Measurements from ENCODE around the gene ABCA7. TPM values are rescaled to one million over a fixed set of nuclear protein-coding genes. Genes with fewer than 3 reads are reported as not detected.

The ABCA7 gene
- total RNA-seq, 2 experiments from 2014 or later, result 62.7 to 72.9 TPM

DNA sequence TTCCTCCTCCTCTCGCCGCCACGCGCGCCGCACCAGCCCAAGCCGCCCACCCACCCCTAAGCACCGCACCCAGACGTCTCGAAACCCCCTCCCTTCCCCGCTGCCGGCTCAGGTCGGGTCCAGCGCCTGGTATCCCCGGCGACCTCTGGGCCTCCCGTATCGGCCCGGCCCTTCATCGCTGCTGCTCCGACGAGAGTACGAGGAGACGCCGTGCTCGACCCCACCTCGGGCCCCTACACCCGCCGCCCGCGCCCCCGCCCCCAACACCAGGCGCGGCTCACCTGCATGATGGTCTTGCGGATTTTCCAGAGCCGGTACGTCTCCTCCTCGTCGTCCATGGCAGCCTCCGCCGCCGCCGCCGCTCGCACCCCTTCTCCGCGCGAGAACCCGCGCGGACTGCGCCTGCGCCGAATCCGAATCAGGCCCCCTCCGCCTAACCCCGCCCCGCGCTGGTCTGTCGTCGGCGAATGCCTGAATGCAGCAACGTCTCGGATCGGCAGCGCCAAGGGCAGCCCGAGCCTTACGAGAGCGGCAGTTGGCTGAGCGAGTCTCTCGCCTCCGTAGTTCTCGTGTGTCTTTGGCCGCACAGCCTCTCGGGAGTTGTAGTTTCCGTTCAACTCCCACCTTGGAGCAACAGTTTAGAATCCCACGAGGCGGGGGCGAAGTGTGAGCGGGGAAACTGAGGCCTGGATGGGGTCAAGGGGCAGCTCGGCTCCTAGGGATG is 55.2 kb downstream of the ABCA7 start, which contains the start of gene POLR2E:
POLR2E (minus strand) TSS at position 398 of the 724 bp plus-strand sequence; CDS start at position 338, 60 bp downstream.
- peaks cover 3% of the 10 kb centered on the region for H3K9me3 Mint-ChIP-seq (ENCODE audit: low read depth)
- DNase-seq, result peak; percentile 99
- CTCF ChIA-PET, result interaction anchor here (1.3 to 3.1 kb wide), 5 partner anchors 10 to 149 kb away, joined by 3 to 12 read pairs (median 6); partner anchors contain the start of gene ARHGAP45
- ATAC-seq, result peak; percentile 96
- peak within 1 kb of the TSS; percentile 91 for H3K27ac Mint-ChIP-seq
- peaks cover 11% of the 10 kb centered on the region for H3K36me3 Mint-ChIP-seq
- H3K4me3 Mint-ChIP-seq, result peak within 1 kb of the TSS; percentile 86
- peaks cover 62% of the 10 kb centered on the region for H3K4me1 Mint-ChIP-seq
- no peaks in the 10 kb centered on the region for H3K27me3 Mint-ChIP-seq

- Mint-ChIP-seq H3K27me3 (no peaks in the 10 kb centered on the region), H3K9me3 (ENCODE audit: low read depth) (peaks cover 3% of the 10 kb centered on the region), H3K4me1 (peaks cover 67% of the 10 kb centered on the region)
Measured at GRCh38 chr19:1097810-1098176, 57.9 kb downstream of the ABCA7 start.

GRCh38 chr19:1098177-1099051 is 58.5 kb downstream of the ABCA7 start:
- CTCF ChIA-PET, result interaction anchor here (2.4 kb wide), 1 partner anchor 67 kb away, joined by 4 read pairs; no protein-coding TSS in a partner anchor
- Mint-ChIP-seq H3K27me3 (no peaks in the 10 kb centered on the region), H3K9me3 (ENCODE audit: low read depth) (peaks cover 3% of the 10 kb centered on the region), H3K4me3 (no peak overlapping the region), H3K4me1 (peaks cover 68% of the 10 kb centered on the region), H3K36me3 (peaks cover 11% of the 10 kb centered on the region), H3K27ac (peak overlapping the region; percentile 33)
- no peak for DNase-seq
- no peak for ATAC-seq

More at GRCh38 chr19:1097810-1098176, 57.9 kb downstream of the ABCA7 start:
- peak overlapping the region; percentile 9 for H3K27ac Mint-ChIP-seq
- DNase-seq (no peak), ATAC-seq (no peak)
- peaks cover 11% of the 10 kb centered on the region for H3K36me3 Mint-ChIP-seq
- CTCF ChIA-PET, result interaction anchor here (2.4 kb wide), 1 partner anchor 67 kb away, joined by 4 read pairs; no protein-coding TSS in a partner anchor
- H3K4me3 Mint-ChIP-seq, result no peak overlapping the region

DNA sequence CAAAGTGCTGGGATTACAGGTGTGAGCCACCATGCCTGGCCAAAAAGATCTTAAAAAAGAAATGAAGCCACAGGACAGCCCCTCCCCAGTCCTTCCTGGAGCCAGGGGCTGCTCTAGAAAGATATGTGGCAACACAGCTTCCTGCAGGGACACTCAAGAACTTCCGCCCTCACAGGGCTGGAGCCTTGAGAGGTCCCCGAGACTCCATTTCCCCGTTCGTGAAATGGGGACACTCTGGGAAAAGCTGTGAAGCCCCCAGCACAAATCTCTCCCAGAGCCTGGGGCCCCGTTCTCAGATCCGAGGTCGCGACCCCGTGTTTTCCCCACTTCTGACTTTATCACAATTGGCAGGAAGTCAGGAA is 61.4 kb downstream of the ABCA7 start:
- H3K27ac Mint-ChIP-seq, result peak overlapping the region; percentile 84
- CTCF ChIA-PET, result interaction anchor here (0.9 to 1.7 kb wide), 3 partner anchors 18 to 94 kb away, joined by 3 to 6 read pairs (median 5); no protein-coding TSS in a partner anchor
- H3K27me3 Mint-ChIP-seq, result no peaks in the 10 kb centered on the region
- ATAC-seq (no peak), DNase-seq (no peak)
- H3K4me3 Mint-ChIP-seq, result no peak overlapping the region
- peaks cover 3% of the 10 kb centered on the region for H3K9me3 Mint-ChIP-seq (ENCODE audit: low read depth)
- H3K36me3 Mint-ChIP-seq, result peaks cover 9% of the 10 kb centered on the region
- H3K4me1 Mint-ChIP-seq, result peaks cover 52% of the 10 kb centered on the region

DNA sequence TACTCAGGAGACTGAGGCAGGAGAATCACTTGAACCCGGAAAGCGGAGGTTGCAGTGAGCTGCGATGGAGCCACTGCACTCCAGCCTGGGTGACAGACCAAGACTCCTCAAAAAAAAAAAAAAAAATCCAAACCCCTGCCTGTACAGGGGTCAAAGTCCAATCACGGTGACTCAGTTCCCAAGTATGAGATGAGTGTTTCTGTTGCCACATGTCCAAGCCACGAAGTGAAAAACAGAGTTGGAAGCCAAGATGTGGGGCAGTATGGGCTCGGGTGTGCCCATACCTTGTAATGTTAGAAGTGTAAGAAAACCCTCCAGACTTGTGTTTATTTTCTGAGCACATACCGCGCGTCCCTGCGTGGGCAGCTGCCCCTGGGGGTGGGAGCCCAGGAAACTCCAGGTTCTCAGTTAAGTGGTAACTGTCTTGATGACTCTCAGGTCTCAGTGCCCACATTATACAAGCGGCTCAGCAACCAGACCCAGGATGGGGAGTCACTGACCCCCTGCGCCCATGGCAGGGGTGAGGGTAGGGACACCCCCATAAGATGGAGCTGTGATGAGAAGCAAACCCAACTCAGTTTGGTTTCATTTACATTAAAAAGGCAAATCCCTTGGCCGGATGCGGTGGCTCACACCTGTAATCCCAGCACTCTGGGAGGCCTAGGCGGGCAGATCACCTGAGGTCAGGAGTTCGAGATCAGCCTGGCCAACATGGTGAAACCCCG is 62.7 kb downstream of the ABCA7 start:
- Mint-ChIP-seq H3K4me3 (peak overlapping the region; percentile 57), H3K27ac (peak overlapping the region; percentile 84), H3K27me3 (no peaks in the 10 kb centered on the region), H3K36me3 (peaks cover 9% of the 10 kb centered on the region), H3K9me3 (ENCODE audit: low read depth) (peaks cover 3% of the 10 kb centered on the region), H3K4me1 (peaks cover 48% of the 10 kb centered on the region)
- peak; percentile 9 for ATAC-seq
- CTCF ChIA-PET, result interaction anchor here (0.8 to 3.0 kb wide), 6 partner anchors 11 to 120 kb away, joined by 3 to 15 read pairs (median 4); partner anchors contain the start of gene ARHGAP45
- DNase-seq, result peak; percentile 84

GRCh38 chr19:1103132-1103707 is 63.3 kb downstream of the ABCA7 start:
- peaks cover 9% of the 10 kb centered on the region for H3K36me3 Mint-ChIP-seq
- ATAC-seq (no peak), DNase-seq (no peak)
- CTCF ChIA-PET, result interaction anchor here (0.8 to 3.0 kb wide), 7 partner anchors 10 to 119 kb away, joined by 3 to 15 read pairs (median 4); partner anchors contain the start of gene ARHGAP45
- H3K9me3 Mint-ChIP-seq (ENCODE audit: low read depth), result peaks cover 3% of the 10 kb centered on the region
- peak overlapping the region; percentile 84 for H3K27ac Mint-ChIP-seq
- peaks cover 44% of the 10 kb centered on the region for H3K4me1 Mint-ChIP-seq
- H3K4me3 Mint-ChIP-seq, result peak overlapping the region; percentile 57
- H3K27me3 Mint-ChIP-seq, result no peaks in the 10 kb centered on the region

DNA sequence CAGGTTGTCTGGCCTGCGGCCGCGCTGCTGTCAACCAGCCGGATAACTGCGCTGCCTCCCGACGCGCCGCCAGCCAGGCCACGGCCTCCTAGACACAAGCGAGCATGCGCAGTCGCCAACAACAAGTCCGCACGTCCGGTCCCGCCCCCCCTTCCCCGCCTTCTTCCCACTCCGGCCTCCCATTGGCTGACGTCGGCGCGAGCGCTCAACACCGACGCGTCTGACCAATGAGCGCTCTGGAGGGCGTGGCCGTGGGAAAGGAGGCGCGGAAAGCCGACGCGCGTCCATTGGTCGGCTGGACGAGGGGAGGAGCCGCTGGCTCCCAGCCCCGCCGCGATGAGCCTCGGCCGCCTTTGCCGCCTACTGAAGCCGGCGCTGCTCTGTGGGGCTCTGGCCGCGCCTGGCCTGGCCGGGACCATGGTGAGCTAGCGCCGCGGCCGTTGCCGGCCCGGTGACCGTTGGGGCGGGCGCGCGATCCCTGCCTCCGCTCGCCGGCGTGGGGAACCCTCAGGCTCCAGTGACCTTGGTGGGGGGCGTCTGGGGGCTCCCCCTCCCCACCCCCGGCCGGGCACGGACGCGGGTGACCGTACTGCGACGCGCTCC is 63.9 kb downstream of the ABCA7 start, which contains the start of gene GPX4:
GPX4 (plus strand) TSS at position 287 of the 603 bp plus-strand sequence; CDS start at position 337, 50 bp downstream.
- Mint-ChIP-seq H3K27me3 (no peaks in the 10 kb centered on the region), H3K27ac (peak within 1 kb of the TSS; percentile 84), H3K9me3 (ENCODE audit: low read depth) (peaks cover 3% of the 10 kb centered on the region), H3K36me3 (peaks cover 9% of the 10 kb centered on the region), H3K4me3 (peak within 1 kb of the TSS; percentile 70), H3K4me1 (peaks cover 40% of the 10 kb centered on the region)
- DNase-seq (peak; percentile 99), ATAC-seq (peak; percentile 90)
- CTCF ChIA-PET, result interaction anchor here (0.8 to 3.0 kb wide), 7 partner anchors 9 to 120 kb away, joined by 3 to 15 read pairs (median 3); partner anchors contain the start of gene WDR18

DNA sequence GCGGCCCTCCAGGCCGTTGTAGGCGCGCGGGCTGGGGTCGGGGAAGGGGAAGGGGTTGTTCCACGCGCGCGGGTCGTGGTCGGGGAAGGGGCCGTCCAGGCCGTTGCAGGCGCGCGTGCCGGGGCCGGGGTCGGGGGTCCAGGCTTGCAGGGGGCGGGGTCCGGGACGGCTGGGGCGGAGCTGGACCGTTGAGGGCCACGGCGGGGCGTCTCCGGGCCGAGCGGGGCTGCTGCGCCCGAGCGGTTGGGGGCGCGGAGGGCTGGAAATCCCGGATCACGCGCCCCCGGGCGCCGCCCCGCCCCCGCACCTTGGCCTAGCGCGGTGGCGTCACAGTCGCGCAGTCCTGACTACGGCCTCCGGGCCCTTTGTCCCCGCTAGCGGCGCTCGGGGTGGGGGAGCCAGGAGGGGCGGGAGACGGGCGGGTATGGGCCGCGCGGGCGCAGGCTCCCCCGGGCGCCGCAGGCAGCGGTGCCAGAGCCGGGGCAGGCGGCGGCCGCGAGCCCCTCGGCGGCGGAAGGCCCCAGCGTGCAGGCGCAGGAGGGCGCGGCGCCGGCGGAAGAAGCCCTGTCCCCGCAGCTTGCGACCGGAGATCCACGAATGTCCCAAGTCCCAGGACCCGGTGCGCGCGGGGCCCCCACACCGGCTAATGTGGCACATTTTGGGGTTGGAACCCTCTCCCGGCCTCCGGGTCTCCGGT is 64.6 kb downstream of the ABCA7 start:
- H3K27ac Mint-ChIP-seq, result peak overlapping the region; percentile 15
- H3K27me3 Mint-ChIP-seq, result no peaks in the 10 kb centered on the region
- ATAC-seq (peak; percentile 41), DNase-seq (peak; percentile 81)
- H3K36me3 Mint-ChIP-seq, result peaks cover 8% of the 10 kb centered on the region
- CTCF ChIA-PET, result interaction anchor here (0.5 to 3.0 kb wide), 6 partner anchors 9 to 120 kb away, joined by 3 to 15 read pairs (median 3); partner anchors contain the start of gene WDR18
- H3K4me3 Mint-ChIP-seq, result peak overlapping the region; percentile 70
- H3K4me1 Mint-ChIP-seq, result peaks cover 33% of the 10 kb centered on the region
- H3K9me3 Mint-ChIP-seq (ENCODE audit: low read depth), result peaks cover 3% of the 10 kb centered on the region

GRCh38 chr19:1105008-1105872 is 65.3 kb downstream of the ABCA7 start:
- Mint-ChIP-seq H3K4me3 (peak overlapping the region; percentile 70), H3K9me3 (ENCODE audit: low read depth) (no peaks in the 10 kb centered on the region), H3K36me3 (peaks cover 2% of the 10 kb centered on the region), H3K27ac (peak overlapping the region; percentile 15), H3K27me3 (no peaks in the 10 kb centered on the region), H3K4me1 (peaks cover 26% of the 10 kb centered on the region)
- CTCF ChIA-PET, result interaction anchor here (0.5 to 3.0 kb wide), 6 partner anchors 8 to 121 kb away, joined by 3 to 15 read pairs (median 3); partner anchors contain the start of gene WDR18
- no peak for ATAC-seq
- DNase-seq, result no peak

DNA sequence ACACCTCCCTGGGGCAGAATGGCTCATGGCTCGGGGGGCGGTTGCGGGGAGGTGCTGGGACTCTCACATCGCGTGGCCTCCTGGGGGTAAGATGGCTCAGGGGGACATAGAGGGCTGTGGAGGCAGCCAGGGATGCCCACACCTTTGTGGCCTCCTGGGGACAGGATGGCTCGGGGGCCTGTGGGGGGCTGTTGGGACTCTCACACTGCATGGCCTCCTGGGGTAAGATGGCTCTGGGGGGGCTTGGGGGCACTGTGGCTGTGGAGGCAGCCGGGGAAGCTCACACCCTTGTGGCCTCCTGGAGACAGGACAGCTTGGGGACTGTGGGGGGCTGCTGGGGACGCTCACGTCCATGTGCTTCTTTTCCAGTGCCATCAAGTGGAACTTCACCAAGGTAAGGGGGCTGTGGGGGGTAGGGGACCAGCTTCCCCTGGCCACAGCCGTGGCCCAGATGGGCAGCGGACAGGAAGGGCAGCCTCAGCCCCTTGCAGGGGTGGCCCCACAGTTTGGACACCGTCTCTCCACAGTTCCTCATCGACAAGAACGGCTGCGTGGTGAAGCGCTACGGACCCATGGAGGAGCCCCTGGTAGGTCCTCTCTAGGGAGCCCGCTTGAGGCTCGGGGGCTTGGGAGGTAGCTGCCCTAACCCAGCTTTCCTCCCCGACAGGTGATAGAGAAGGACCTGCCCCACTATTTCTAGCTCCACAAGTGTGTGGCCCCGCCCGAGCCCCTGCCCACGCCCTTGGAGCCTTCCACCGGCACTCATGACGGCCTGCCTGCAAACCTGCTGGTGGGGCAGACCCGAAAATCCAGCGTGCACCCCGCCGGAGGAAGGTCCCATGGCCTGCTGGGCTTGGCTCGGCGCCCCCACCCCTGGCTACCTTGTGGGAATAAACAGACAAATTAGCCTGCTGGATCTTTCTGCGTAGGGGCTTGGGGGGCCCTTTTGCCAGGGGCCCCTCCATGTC is 66.2 kb downstream of the ABCA7 start:
- H3K4me1 Mint-ChIP-seq, result peaks cover 26% of the 10 kb centered on the region
- CTCF ChIA-PET, result interaction anchor here (0.9 kb wide), 1 partner anchor 26 kb away, joined by 3 read pairs; no protein-coding TSS in a partner anchor
- H3K36me3 Mint-ChIP-seq, result peaks cover 3% of the 10 kb centered on the region
- no peaks in the 10 kb centered on the region for H3K27me3 Mint-ChIP-seq
- peak overlapping the region; percentile 70 for H3K4me3 Mint-ChIP-seq
- H3K27ac Mint-ChIP-seq, result no peak overlapping the region
- no peaks in the 10 kb centered on the region for H3K9me3 Mint-ChIP-seq (ENCODE audit: low read depth)
- ATAC-seq (no peak), DNase-seq (no peak)

Data from activated CD8-positive, alpha-beta memory T cell treated with anti-CD3 and anti-CD28 coated beads, Interleukin-2, amount 10 ng/mL, durations not matched to agents 7 days and 5 days (primary cell).